ENCODE data around the gene CELF2. TPM values are rescaled to one million over a fixed set of nuclear protein-coding genes. Genes with fewer than 3 reads are reported as not detected.
A peak's percentile ranks its signal among the peaks of the same experiment; 100 is the strongest.

Gene CELF2
- total RNA-seq, 2 experiments from 2014 or later, result 197 to 205 TPM

DNA sequence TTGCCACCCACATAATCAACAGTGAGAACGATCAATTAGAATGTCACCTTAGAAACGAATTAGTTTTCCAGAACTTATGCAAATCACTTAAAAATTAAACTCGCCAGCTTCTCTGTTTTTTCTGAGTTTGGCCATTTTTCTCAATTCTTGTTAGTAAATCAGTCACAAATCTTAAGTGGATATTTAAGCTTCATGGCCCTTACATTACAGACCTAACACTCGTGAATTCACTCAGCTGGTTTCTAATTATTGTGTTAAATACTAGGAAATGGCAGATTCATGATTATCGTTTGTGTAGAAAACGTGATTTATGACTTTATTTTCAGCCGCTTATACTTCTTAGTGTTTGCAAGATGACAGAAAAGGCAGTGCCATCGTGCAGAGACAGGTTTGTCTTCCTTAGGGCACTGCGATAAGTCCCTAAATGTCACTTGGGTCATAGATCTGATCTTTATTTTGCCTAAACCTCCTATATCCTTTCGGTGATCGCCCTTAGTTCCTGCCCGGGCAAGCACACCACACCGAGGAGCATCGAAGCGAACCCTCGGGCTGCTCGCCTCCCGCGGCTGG, 587 bp upstream of the CELF2 start:
- peaks cover 9% of the 10 kb centered on the region for H3K4me1 ChIP-seq (ENCODE audit: insufficient read depth, low read length)
- ATAC-seq (ENCODE audit: poor library complexity) (no peak), DNase-seq (peak in 2 of 14 experiments; percentile 5 to 25)
- Mint-ChIP-seq H3K27ac (no peak overlapping the region), H3K4me3 (peak overlapping the region; percentile 84), H3K9me3 (no peaks in the 10 kb centered on the region), H3K36me3 (ENCODE audit: low read depth) (no peaks in the 10 kb centered on the region), H3K27me3 (peaks cover 77% of the 10 kb centered on the region), H3K4me1 (ENCODE audit: low read depth) (peaks cover 32% of the 10 kb centered on the region)
- peak overlapping the region; percentile 32 for H3K4me3 ChIP-seq (ENCODE audit: low read length)
- intact Hi-C loops (cut with DNase I, micrococcal nuclease), result loop anchor here (10.0 kb wide), 2 partner anchors 148 to 248 kb away; no protein-coding TSS in a partner anchor
- H3K36me3 ChIP-seq (ENCODE audit: insufficient read depth, low read length), result no peaks in the 10 kb centered on the region
- peaks cover 35 to 77% of the 10 kb centered on the region in 2 experiments for H3K27me3 ChIP-seq (ENCODE audit: control insufficient read depth in 1 of 2, insufficient read depth in 2 of 2, low read length in 2 of 2)
- TF ChIP-seq, protein P1, sequence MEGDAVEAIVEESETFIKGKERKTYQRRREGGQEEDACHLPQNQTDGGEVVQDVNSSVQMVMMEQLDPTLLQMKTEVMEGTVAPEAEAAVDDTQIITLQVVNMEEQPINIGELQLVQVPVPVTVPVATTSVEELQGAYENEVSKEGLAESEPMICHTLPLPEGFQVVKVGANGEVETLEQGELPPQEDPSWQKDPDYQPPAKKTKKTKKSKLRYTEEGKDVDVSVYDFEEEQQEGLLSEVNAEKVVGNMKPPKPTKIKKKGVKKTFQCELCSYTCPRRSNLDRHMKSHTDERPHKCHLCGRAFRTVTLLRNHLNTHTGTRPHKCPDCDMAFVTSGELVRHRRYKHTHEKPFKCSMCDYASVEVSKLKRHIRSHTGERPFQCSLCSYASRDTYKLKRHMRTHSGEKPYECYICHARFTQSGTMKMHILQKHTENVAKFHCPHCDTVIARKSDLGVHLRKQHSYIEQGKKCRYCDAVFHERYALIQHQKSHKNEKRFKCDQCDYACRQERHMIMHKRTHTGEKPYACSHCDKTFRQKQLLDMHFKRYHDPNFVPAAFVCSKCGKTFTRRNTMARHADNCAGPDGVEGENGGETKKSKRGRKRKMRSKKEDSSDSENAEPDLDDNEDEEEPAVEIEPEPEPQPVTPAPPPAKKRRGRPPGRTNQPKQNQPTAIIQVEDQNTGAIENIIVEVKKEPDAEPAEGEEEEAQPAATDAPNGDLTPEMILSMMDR (IDR thresholded peaks at IDR 0.05), result no peak
- ChIA-PET CTCF (no interaction called here), POLR2A (interaction anchor here (0.7 to 3.6 kb wide), 4 partner anchors 128 to 210 kb away, joined by 3 to 21 read pairs (median 7); no protein-coding TSS in a partner anchor)
- no peak overlapping the region for H3K27ac ChIP-seq (ENCODE audit: low read depth in 1 of 2, low read length in 2 of 2)
- no peaks in the 10 kb centered on the region for H3K9me3 ChIP-seq (ENCODE audit: control insufficient read depth in 1 of 2, insufficient read depth in 1 of 2, low read length in 2 of 2)

DNA sequence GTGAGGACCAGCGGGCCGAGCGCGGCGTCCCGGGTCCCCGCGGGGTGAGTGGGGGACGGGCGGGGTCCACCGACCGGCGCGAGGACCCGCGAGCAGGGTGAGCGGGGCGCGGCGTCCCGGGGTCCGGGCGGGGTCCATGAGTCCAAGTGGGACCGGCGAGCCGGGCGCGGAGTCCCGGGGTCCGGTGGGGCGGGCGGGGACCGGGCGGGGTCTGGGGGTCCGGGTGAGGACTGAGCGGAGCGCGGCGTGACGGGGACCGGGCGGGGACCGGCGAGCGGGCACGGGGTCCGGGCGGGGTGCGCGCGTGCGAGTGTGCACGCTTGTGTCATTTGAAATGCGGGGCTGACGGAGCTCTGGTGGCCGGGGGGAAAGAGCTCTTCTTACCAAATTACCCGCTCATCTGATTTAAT, 765 bp downstream of the CELF2 start:
- TF ChIP-seq, protein P1 (IDR thresholded peaks at IDR 0.05), result no peak
- peaks cover 9% of the 10 kb centered on the region for H3K4me1 ChIP-seq (ENCODE audit: insufficient read depth, low read length)
- H3K27ac Mint-ChIP-seq, result no peak overlapping the region
- peaks cover 29% of the 10 kb centered on the region for H3K4me1 Mint-ChIP-seq (ENCODE audit: low read depth)
- H3K36me3 ChIP-seq (ENCODE audit: insufficient read depth, low read length), result no peaks in the 10 kb centered on the region
- ChIA-PET POLR2A (interaction anchor here (1.1 to 3.6 kb wide), 5 partner anchors 127 to 197 kb away, joined by 3 to 21 read pairs (median 3); no protein-coding TSS in a partner anchor), CTCF (no interaction called here)
- peaks cover 78% of the 10 kb centered on the region for H3K27me3 Mint-ChIP-seq
- no peaks in the 10 kb centered on the region for H3K9me3 ChIP-seq (ENCODE audit: control insufficient read depth in 1 of 2, insufficient read depth in 1 of 2, low read length in 2 of 2)
- ATAC-seq (ENCODE audit: poor library complexity), result peak; percentile 28
- intact Hi-C loops (cut with DNase I, micrococcal nuclease), result loop anchor here (10.0 kb wide), 2 partner anchors 146 to 246 kb away; no protein-coding TSS in a partner anchor
- peak in 3 of 14 experiments; percentile 0 to 19 (median 15) for DNase-seq
- no peaks in the 10 kb centered on the region for H3K9me3 Mint-ChIP-seq
- peaks cover 24 to 74% of the 10 kb centered on the region in 2 experiments for H3K27me3 ChIP-seq (ENCODE audit: control insufficient read depth in 1 of 2, insufficient read depth in 2 of 2, low read length in 2 of 2)
- no peak overlapping the region for H3K27ac ChIP-seq (ENCODE audit: low read depth in 1 of 2, low read length in 2 of 2)
- H3K4me3 Mint-ChIP-seq, result peak overlapping the region; percentile 79
- H3K4me3 ChIP-seq (ENCODE audit: low read length), result peak overlapping the region; percentile 22
- H3K36me3 Mint-ChIP-seq (ENCODE audit: low read depth), result no peaks in the 10 kb centered on the region

DNA sequence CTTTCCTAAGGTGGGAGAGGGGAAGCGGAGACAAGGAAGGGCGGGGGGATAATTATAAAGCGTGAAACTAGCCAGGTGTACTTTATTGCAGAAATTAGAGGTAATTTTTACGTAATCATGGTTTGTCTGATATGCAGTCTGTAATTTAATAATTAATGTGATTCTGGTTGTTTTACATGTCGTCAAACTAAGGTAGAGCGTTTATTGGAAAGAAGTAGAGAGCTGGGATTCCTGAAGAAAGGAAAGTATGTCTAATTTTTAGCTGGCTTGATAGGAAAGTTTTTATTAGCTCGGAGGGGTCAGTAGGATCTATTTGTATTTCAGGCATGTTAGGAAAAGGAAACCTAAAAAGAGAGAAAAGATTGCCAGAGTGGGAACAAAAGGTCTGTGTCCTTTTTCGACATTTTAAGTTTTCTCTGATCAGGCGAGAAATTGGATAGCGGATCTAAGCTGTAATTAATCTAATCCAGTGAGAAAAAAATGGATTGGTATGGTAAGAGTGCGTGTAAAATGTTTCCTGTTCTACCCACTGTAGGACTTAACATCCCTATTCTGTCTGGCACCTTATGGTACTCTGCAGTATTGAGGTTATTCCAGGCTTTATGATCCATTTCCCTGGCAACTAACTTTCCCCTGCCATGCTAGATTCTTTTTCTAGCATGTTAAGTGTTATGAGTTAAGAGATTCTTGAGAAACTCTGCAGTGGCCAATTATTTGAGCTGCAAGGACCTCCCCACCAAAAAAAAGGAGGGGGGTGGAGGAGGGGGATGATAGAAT, 1.4 kb downstream of the CELF2 start:
- Histone ChIP-seq H3K9me3 (ENCODE audit: control insufficient read depth in 1 of 2, insufficient read depth in 1 of 2, low read length in 2 of 2) (no peaks in the 10 kb centered on the region), H3K27me3 (ENCODE audit: control insufficient read depth in 1 of 2, insufficient read depth in 2 of 2, low read length in 2 of 2) (peaks cover 24 to 73% of the 10 kb centered on the region in 2 experiments), H3K4me1 (ENCODE audit: insufficient read depth, low read length) (peaks cover 9% of the 10 kb centered on the region), H3K27ac (ENCODE audit: low read depth in 1 of 2, low read length in 2 of 2) (no peak overlapping the region), H3K36me3 (ENCODE audit: insufficient read depth, low read length) (no peaks in the 10 kb centered on the region), H3K4me3 (ENCODE audit: low read length) (peak overlapping the region; percentile 22)
- peaks cover 29% of the 10 kb centered on the region for H3K4me1 Mint-ChIP-seq (ENCODE audit: low read depth)
- TF ChIP-seq, protein P1 (IDR thresholded peaks at IDR 0.05), result no peak
- DNase-seq (no peak), ATAC-seq (ENCODE audit: poor library complexity) (no peak)
- no peaks in the 10 kb centered on the region for H3K36me3 Mint-ChIP-seq (ENCODE audit: low read depth)
- peak overlapping the region; percentile 79 for H3K4me3 Mint-ChIP-seq
- intact Hi-C loops (cut with DNase I, micrococcal nuclease), result loop anchor here (10.0 kb wide), 2 partner anchors 146 to 246 kb away; no protein-coding TSS in a partner anchor
- CTCF ChIA-PET, result interaction anchor here (0.9 to 1.1 kb wide), 2 partner anchors 8 to 15 kb away, joined by 3 to 4 read pairs; no protein-coding TSS in a partner anchor
- H3K27me3 Mint-ChIP-seq, result peaks cover 75% of the 10 kb centered on the region
- POLR2A ChIA-PET, result interaction anchor here (1.1 to 3.6 kb wide), 6 partner anchors 10 to 197 kb away, joined by 3 to 21 read pairs (median 4); no protein-coding TSS in a partner anchor
- no peak overlapping the region for H3K27ac Mint-ChIP-seq
- no peaks in the 10 kb centered on the region for H3K9me3 Mint-ChIP-seq
